HepG2 (cell line): ENCODE data around the gene ERRFI1.

ENCODE experiments used
- ATM ChIP-seq: fragments of 450-650 bp; IDR thresholded peaks from 2 replicates; pipeline ENCODE4 v1.7.1; 2017; ENCODE audit warnings: mild to moderate bottlenecking, borderline replicate concordance
- CHD4 ChIP-seq: fragments of 200-600 bp; sonication (generic); IDR thresholded peaks from 2 replicates; pipeline ENCODE4 v1.7.0; 2017; ENCODE audit warnings: mild to moderate bottlenecking, low read length, borderline replicate concordance
- MAFK ChIP-seq, 2 experiments: IDR thresholded peaks in 1 of 2; conservative IDR thresholded peaks in 1 of 2; 2 replicates each; pipeline ENCODE4 v1.6.1; 2011; ENCODE audit warnings: improper control_type of control experiment in 2 of 2, low read length in 2 of 2
- ZNF883 ChIP-seq: sonication (generic); formaldehyde crosslinking; IDR thresholded peaks from 2 replicates; pipeline ENCODE4 v1.5.1; 2020; ENCODE audit warnings: mild to moderate bottlenecking, missing genetic modification reagents; ENCODE audit errors: not compliant biosample characterization
- TF ChIP-seq, protein P1 (sequence below): sonication (generic); formaldehyde crosslinking; IDR thresholded peaks from 2 replicates; pipeline ENCODE4 v1.5.0; 2020; ENCODE audit warnings: mild to moderate bottlenecking, missing genetic modification reagents, moderate library complexity

DNA sequence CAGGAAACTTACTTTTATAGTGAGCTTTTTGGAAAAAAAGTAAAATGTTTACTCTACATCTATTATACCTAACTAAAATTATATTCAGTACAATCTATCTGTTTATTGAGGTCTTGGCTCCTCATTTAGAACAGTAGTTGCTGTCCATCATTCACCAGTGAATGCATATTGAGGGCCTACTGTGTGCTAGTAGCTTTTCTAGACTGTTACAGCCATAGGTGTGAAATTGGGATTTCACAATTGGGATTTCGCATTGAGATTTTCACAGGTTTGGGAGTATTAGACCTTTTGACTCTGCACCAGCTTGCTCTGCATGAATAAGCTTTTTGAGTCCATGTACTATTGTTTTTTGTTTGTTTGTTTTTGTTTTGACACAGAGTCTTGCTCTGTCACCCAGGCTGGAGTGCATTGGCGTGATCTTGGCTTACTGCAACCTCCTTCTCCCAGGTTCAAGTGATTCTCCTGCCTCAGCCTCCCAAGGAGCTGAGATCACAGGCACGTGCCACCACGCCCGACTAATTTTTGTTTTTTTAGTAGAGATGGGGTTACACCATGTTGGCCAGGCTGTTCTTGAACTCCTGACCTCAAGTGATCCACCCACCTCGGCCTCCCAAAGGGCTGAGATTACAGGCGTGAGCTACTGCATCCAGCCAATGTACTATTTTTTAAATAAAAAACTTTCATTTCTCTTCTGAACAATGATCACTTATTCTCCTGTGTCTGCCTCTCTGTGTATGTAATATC is 47.2 kb upstream of the ERRFI1 start:
- TF ChIP-seq, protein P1, sequence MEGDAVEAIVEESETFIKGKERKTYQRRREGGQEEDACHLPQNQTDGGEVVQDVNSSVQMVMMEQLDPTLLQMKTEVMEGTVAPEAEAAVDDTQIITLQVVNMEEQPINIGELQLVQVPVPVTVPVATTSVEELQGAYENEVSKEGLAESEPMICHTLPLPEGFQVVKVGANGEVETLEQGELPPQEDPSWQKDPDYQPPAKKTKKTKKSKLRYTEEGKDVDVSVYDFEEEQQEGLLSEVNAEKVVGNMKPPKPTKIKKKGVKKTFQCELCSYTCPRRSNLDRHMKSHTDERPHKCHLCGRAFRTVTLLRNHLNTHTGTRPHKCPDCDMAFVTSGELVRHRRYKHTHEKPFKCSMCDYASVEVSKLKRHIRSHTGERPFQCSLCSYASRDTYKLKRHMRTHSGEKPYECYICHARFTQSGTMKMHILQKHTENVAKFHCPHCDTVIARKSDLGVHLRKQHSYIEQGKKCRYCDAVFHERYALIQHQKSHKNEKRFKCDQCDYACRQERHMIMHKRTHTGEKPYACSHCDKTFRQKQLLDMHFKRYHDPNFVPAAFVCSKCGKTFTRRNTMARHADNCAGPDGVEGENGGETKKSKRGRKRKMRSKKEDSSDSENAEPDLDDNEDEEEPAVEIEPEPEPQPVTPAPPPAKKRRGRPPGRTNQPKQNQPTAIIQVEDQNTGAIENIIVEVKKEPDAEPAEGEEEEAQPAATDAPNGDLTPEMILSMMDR (CRISPR knock-in tag) = no peak
- TF ChIP-seq ATM (no peak), ZNF883 (CRISPR knock-in tag) (no peak), CHD4 (no peak), MAFK (conservative IDR thresholded peaks at IDR 0.05 in 1 of 2, IDR thresholded peaks at IDR 0.05 in 1 of 2; ENCODE audit: low read length in 2 of 2) (no peak)
